IMR-90 (cell line): ENCODE results near the gene MRPL17. TPM values are rescaled to one million over a fixed set of nuclear protein-coding genes. Genes with fewer than 3 reads are reported as not detected.
"Not testable (repeated sequence)": the region's sequence is repeated elsewhere in the genome, so short reads cannot be mapped to it uniquely, and the experiment has no call there.

Experiments used
- ATAC-seq: fragments of 200-7000 bp; cut with Tn5 transposase; 2 replicates; pipeline ENCODE4 v1.9.1; 2020; ENCODE audit warnings: low read depth, mild to moderate bottlenecking, moderate library complexity
- BruUV-seq: library from RNA; stranded (reverse); fragments of 400-500 nt; replicated peaks from 2 replicates; lab custom pipeline; 2021; lab: Mats Ljungman, UMichigan
- CTCF ChIA-PET: fragments of 300-600 bp; formaldehyde crosslinking; extraction: SDS; loops from one replicate; lab custom pipeline; 2021; ENCODE audit warnings: antibody characterized with exemption; lab: Yijun Ruan, JAX
- POLR2A ChIA-PET: fragments of 300-600 bp; sonication (Branson Sonifier 250); formaldehyde crosslinking; loops from one replicate; lab custom pipeline; 2022; ENCODE audit warnings: antibody characterized with exemption; ENCODE audit not compliant: unreplicated experiment; lab: Charles Lee
- DNase-seq: peaks from one replicate; pipeline ENCODE4 v3.0.0; 2013
- H2AFZ ChIP-seq: replicated peaks from 2 replicates; pipeline ENCODE3; 2013; ENCODE audit warnings: low read length, mild to moderate bottlenecking; ENCODE audit not compliant: poor library complexity
- H2AK5ac ChIP-seq: 2 replicates; pipeline ENCODE4 v1.6.1; 2013; ENCODE audit warnings: low read depth, low read length, inconsistent platforms
- H2AK9ac ChIP-seq: replicated peaks from 2 replicates; pipeline ENCODE3; 2013; ENCODE audit warnings: mild to moderate bottlenecking, low read depth, low read length, moderate library complexity; ENCODE audit not compliant: poor library complexity
- H2BK120ac ChIP-seq: 2 replicates; pipeline ENCODE4 v1.6.1; 2013; ENCODE audit warnings: low read depth, low read length, inconsistent platforms
- H2BK15ac ChIP-seq: 3 replicates; pipeline ENCODE4 v1.6.1; 2013; ENCODE audit warnings: low read depth, low read length, inconsistent platforms
- H2BK20ac ChIP-seq: 2 replicates; pipeline ENCODE4 v1.6.1; 2013; ENCODE audit warnings: low read depth, mild to moderate bottlenecking, inconsistent platforms, low read length, moderate library complexity
- H2BK5ac ChIP-seq: 2 replicates; pipeline ENCODE4 v1.6.1; 2013; ENCODE audit warnings: mild to moderate bottlenecking, low read depth, low read length, inconsistent platforms; ENCODE audit not compliant: poor library complexity, severe bottlenecking
- H3K14ac ChIP-seq: replicated peaks from 2 replicates; pipeline ENCODE4 v1.6.1; 2013; ENCODE audit warnings: low read depth, low read length, inconsistent platforms
- H3K18ac ChIP-seq: 2 replicates; pipeline ENCODE4 v1.6.1; 2013; ENCODE audit warnings: low read depth, low read length, control low read depth
- H3K23ac ChIP-seq: 2 replicates; pipeline ENCODE4 v1.6.1; 2013; ENCODE audit warnings: low read depth, low read length, inconsistent platforms
- H3K27ac ChIP-seq: 2 replicates; pipeline ENCODE4 v1.5.1; 2013; ENCODE audit warnings: mild to moderate bottlenecking, control low read depth, low read length; ENCODE audit not compliant: insufficient read depth
- H3K27me3 ChIP-seq: 2 replicates; pipeline ENCODE4 v1.6.1; 2013; ENCODE audit warnings: low read length; ENCODE audit not compliant: control insufficient read depth, insufficient read depth
- H3K36me3 ChIP-seq: 2 replicates; pipeline ENCODE4 v1.6.1; 2013; ENCODE audit warnings: low read length, mixed read lengths; ENCODE audit not compliant: control insufficient read depth, insufficient read depth
- H3K4ac ChIP-seq: 2 replicates; pipeline ENCODE4 v1.6.1; 2013; ENCODE audit warnings: low read depth, low read length, inconsistent platforms
- H3K4me1 ChIP-seq: 2 replicates; pipeline ENCODE4 v1.6.1; 2013; ENCODE audit warnings: low read length, mixed read lengths; ENCODE audit not compliant: control insufficient read depth, insufficient read depth
- H3K4me2 ChIP-seq: 2 replicates; pipeline ENCODE4 v1.6.1; 2013; ENCODE audit warnings: low read depth, mild to moderate bottlenecking, control low read depth, low read length, moderate library complexity
- H3K4me3 ChIP-seq: 2 replicates; pipeline ENCODE4 v1.5.1; 2013; ENCODE audit warnings: low read depth, mild to moderate bottlenecking, control low read depth, low read length, moderate library complexity; ENCODE audit not compliant: insufficient read depth
- H3K56ac ChIP-seq: 2 replicates; pipeline ENCODE4 v1.6.1; 2013; ENCODE audit warnings: low read length, inconsistent platforms; ENCODE audit not compliant: insufficient read depth; ENCODE audit errors: extremely low read depth
- H3K79me1 ChIP-seq, 2 experiments: 2 replicates each; pipeline ENCODE4 v1.6.1; 2013; ENCODE audit warnings: low read length in 2 of 2, inconsistent platforms in 1 of 2, low read depth in 1 of 2
- H3K9ac ChIP-seq: 2 replicates; pipeline ENCODE4 v1.6.1; 2013; ENCODE audit warnings: low read depth, low read length, control low read depth
- H3K9me1 ChIP-seq: 2 replicates; pipeline ENCODE4 v1.6.1; 2013; ENCODE audit warnings: low read length, inconsistent platforms; ENCODE audit not compliant: insufficient read depth
- H3K9me3 ChIP-seq: 2 replicates; pipeline ENCODE4 v1.6.1; 2013; ENCODE audit warnings: low read length; ENCODE audit not compliant: control insufficient read depth, insufficient read depth
- H4K20me1 ChIP-seq: 2 replicates; pipeline ENCODE4 v1.6.1; 2013; ENCODE audit warnings: low read length, inconsistent platforms; ENCODE audit not compliant: insufficient read depth
- H4K5ac ChIP-seq: 2 replicates; pipeline ENCODE4 v1.6.1; 2013; ENCODE audit warnings: mild to moderate bottlenecking, low read depth, low read length, control low read depth
- H4K8ac ChIP-seq, 2 experiments: 2 replicates each; pipeline ENCODE4 v1.6.1; 2013; ENCODE audit warnings: low read depth in 2 of 2, low read length in 2 of 2, control low read depth in 1 of 2, inconsistent platforms in 1 of 2
- H4K91ac ChIP-seq: 2 replicates; pipeline ENCODE4 v1.6.1; 2013; ENCODE audit warnings: low read depth, low read length, inconsistent platforms; ENCODE audit not compliant: insufficient read depth
- CHD1 ChIP-seq: IDR thresholded peaks from 2 replicates; pipeline ENCODE4 v1.6.1; 2012; ENCODE audit warnings: low read depth, low read length, improper control_type of control experiment
- FOS ChIP-seq: fragments of 150-350 bp; IDR thresholded peaks from 2 replicates; pipeline ENCODE4 v1.6.1; 2016; ENCODE audit warnings: low read depth, low read length
- NFE2L2 ChIP-seq: fragments of 150-350 bp; IDR thresholded peaks from 2 replicates; pipeline ENCODE4 v1.6.1; 2016; ENCODE audit warnings: low read depth, mild to moderate bottlenecking, low read length
- SMC3 ChIP-seq: fragments of 150-350 bp; IDR thresholded peaks from 2 replicates; pipeline ENCODE4 v1.6.1; 2016; ENCODE audit warnings: low read depth, mild to moderate bottlenecking, antibody characterized with exemption, low read length, moderate library complexity
- WGBS, 2 experiments: methylation state at CpG; one replicate each; pipeline versions ENCODE4 v1.1.5 to v1.1.7; 2013; ENCODE audit warnings: missing lambda C conversion rate in 2 of 2; ENCODE audit not compliant: insufficient read length in 1 of 2; ENCODE audit errors: extremely low coverage in 2 of 2; 5-methylcytosine and 5-hydroxymethylcytosine counted together
- dilution Hi-C: fragments of 300-500 bp; cut with HindIII; formaldehyde crosslinking; loops from one replicate; pipeline ENCODE4 v1.14.3; 2018; ENCODE audit warnings: low sequenced_read_pairs; ENCODE audit not compliant: unreplicated experiment
- in situ Hi-C: fragments of 300-500 bp; cut with MboI; formaldehyde crosslinking; loops from 3 replicates; pipeline ENCODE4 v1.14.3; 2019; ENCODE audit warnings: low sequenced_read_pairs, inconsistent platforms, mixed read lengths
- intact Hi-C: fragments of 100-400 bp; cut with micrococcal nuclease; formaldehyde crosslinking; loops from 2 replicates; pipeline ENCODE4 v1.10.0; 2022
- polyA plus RNA-seq, 3 experiments: library from polyadenylated mRNA; depleted of rRNA; stranded (reverse); fragments of >200 nt; gene quantifications; 2 replicates each; pipeline ENCODE4 v1.2.3, GENCODE V29; 2012; ENCODE audit warnings: low replicate concordance in 1 of 3
- total RNA-seq: library from RNA; depleted of rRNA; stranded (reverse); fragments of >200 nt; gene quantifications from 2 replicates; pipeline ENCODE4 v1.2.3, GENCODE V29; 2012
- TF ChIP-seq, protein P1 (sequence below): conservative IDR thresholded peaks from 2 replicates; pipeline ENCODE4 v1.5.1; 2012; ENCODE audit warnings: mild to moderate bottlenecking, low read depth, low read length, improper control_type of control experiment

The MRPL17 gene
- total and polyA plus RNA-seq, 2 of the 4 experiments (the other 2 are of a cell fraction) = 70.3 to 85.2 TPM

DNA sequence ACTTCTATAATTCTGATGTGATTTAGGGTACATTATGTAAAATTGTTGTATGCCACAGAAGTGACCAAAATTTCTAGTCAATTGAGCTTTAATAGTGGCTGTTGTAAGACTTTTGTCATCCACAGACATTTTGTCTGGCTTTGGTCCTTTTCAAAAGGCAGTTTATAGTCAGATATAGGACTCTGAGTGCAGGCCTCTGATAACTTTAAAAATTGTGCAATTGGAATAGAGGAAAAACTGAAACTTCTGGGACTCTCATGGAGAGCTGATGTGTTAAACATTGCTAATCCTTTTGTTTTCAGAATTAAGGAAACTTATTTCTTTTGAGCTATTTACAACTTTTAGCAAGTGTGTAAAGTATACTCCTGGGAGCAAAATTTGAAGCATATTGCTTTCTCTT lies 9.0 kb upstream of the MRPL17 start:
- dilution Hi-C loops (no loop called here), intact Hi-C loops (no loop called here), in situ Hi-C loops (no loop called here)
- no peak overlapping the region for H3K4ac ChIP-seq
- H3K9me3 ChIP-seq = peaks cover 2% of the 10 kb centered on the region; the same call in 1 of the 2 replicates
- DNase-seq (no peak), ATAC-seq (no peak)
- no peak overlapping the region for H3K4me3 ChIP-seq
- no peak overlapping the region for H3K27ac ChIP-seq
- no peaks in the 10 kb centered on the region for H4K20me1 ChIP-seq
- no peaks in the 10 kb centered on the region for H3K36me3 ChIP-seq
- TF ChIP-seq, protein P1, sequence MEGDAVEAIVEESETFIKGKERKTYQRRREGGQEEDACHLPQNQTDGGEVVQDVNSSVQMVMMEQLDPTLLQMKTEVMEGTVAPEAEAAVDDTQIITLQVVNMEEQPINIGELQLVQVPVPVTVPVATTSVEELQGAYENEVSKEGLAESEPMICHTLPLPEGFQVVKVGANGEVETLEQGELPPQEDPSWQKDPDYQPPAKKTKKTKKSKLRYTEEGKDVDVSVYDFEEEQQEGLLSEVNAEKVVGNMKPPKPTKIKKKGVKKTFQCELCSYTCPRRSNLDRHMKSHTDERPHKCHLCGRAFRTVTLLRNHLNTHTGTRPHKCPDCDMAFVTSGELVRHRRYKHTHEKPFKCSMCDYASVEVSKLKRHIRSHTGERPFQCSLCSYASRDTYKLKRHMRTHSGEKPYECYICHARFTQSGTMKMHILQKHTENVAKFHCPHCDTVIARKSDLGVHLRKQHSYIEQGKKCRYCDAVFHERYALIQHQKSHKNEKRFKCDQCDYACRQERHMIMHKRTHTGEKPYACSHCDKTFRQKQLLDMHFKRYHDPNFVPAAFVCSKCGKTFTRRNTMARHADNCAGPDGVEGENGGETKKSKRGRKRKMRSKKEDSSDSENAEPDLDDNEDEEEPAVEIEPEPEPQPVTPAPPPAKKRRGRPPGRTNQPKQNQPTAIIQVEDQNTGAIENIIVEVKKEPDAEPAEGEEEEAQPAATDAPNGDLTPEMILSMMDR = no peak
- TF ChIP-seq NFE2L2 = no peak
- TF ChIP-seq CHD1 = no peak
- no peak for TF ChIP-seq SMC3
- no peak for TF ChIP-seq FOS
- CTCF ChIA-PET = interaction anchor here (1.2 kb wide), 1 partner anchor 9 kb away, joined by 4 read pairs; the partner anchor contains the start of gene MRPL17
- no peak overlapping the region for H4K5ac ChIP-seq
- H4K91ac ChIP-seq = no peak overlapping the region
- no peaks in the 10 kb centered on the region for H3K27me3 ChIP-seq
- H2AFZ ChIP-seq = no peak overlapping the region
- H2AK9ac ChIP-seq = no peak overlapping the region
- H3K23ac ChIP-seq = no peak overlapping the region
- no peak overlapping the region for H2BK5ac ChIP-seq
- H3K18ac ChIP-seq = no peak overlapping the region
- H3K9me1 ChIP-seq = no peaks in the 10 kb centered on the region; the same call in 1 of the 2 replicates
- H3K9ac ChIP-seq = no peak overlapping the region
- no peak overlapping the region for H3K4me2 ChIP-seq
- no peak overlapping the region for H2BK20ac ChIP-seq
- BruUV-seq = no TSS peak
- H2BK120ac ChIP-seq = no peak overlapping the region
- H4K8ac ChIP-seq = no peak overlapping the region
- no peaks in the 10 kb centered on the region for H3K79me1 ChIP-seq
- H3K56ac ChIP-seq = no peak overlapping the region
- no peak overlapping the region for H2BK15ac ChIP-seq
- POLR2A ChIA-PET = interaction anchor here (0.6 kb wide), 1 partner anchor 8 kb away, joined by 4 read pairs; no protein-coding TSS in a partner anchor
- H3K4me1 ChIP-seq = peaks cover 6% of the 10 kb centered on the region
- H3K14ac ChIP-seq = no peak overlapping the region
- no peak overlapping the region for H2AK5ac ChIP-seq

DNA sequence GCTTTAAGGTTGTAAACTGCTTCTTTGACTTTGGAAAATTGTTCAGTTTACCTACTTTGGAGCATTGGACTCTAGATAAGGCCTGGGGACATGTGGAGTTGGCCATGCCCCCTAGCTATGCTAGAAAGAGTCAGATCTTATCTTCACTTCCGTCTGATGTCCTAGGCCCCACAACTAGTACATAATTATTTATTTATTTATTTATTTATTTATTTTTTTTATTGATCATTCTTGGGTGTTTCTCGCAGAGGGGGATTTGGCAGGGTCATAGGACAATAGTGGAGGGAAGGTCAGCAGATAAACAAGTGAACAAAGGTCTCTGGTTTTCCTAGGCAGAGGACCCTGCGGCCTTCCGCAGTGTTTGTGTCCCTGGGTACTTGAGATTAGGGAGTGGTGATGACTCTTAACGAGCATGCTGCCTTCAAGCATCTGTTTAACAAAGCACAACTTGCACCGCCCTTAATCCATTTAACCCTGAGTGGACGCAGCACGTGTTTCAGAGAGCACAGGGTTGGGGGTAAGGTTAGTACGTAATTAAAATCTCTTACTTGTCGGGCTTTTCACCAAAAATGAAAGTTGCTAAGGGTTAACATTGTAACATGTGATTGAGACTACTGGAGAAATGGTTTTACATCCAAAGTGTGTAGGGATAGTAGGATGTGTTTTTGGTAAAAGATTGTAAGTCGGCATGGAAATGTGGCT lies 7.4 kb upstream of the MRPL17 start:
- H3K27ac ChIP-seq, H3K56ac ChIP-seq, in situ Hi-C loops, H4K8ac ChIP-seq, H3K4ac ChIP-seq, H4K91ac ChIP-seq, DNase-seq, H4K5ac ChIP-seq, H3K79me1 ChIP-seq, H4K20me1 ChIP-seq, H3K27me3 ChIP-seq, H3K4me3 ChIP-seq, ATAC-seq, H2BK20ac ChIP-seq, H2BK15ac ChIP-seq, H3K9me3 ChIP-seq, POLR2A ChIA-PET, H3K23ac ChIP-seq, BruUV-seq, H2AK9ac ChIP-seq, H3K9ac ChIP-seq, dilution Hi-C loops, H2BK120ac ChIP-seq, H3K18ac ChIP-seq, H3K36me3 ChIP-seq, H3K14ac ChIP-seq, H2BK5ac ChIP-seq, H2AFZ ChIP-seq, CTCF ChIA-PET, H3K4me2 ChIP-seq, H3K9me1 ChIP-seq, H2AK5ac ChIP-seq, intact Hi-C loops, H3K4me1 ChIP-seq: not testable (repeated sequence)
- WGBS, 2 experiments = 100% methylated on average over 1 of the region's 11 CpGs
